ENCODE results near the gene HLA-C.
"Not testable (repeated sequence)": the region's sequence is repeated elsewhere in the genome, so short reads cannot be mapped to it uniquely, and the experiment has no call there.

HLA-C gene

GRCh38 chr6:31268836-31269235 is 3.1 kb downstream of the HLA-C start:
- no peak for DNase-seq

- DNase-seq = no peak
These were observed 3.5 kb downstream of the HLA-C start for GRCh38 chr6:31268369-31268765.

- no peak for DNase-seq
These were observed 4.1 kb downstream of the HLA-C start for GRCh38 chr6:31267651-31268368.

- no peak for DNase-seq
These were observed 5.1 kb downstream of the HLA-C start for GRCh38 chr6:31266567-31267360.

- no peak for DNase-seq
These were observed 6.0 kb downstream of the HLA-C start for GRCh38 chr6:31265926-31266325.

GRCh38 chr6:31263346-31263933 is 8.5 kb downstream of the HLA-C start:
- not testable (repeated sequence) for DNase-seq

GRCh38 chr6:31259995-31260394 is 11.9 kb downstream of the HLA-C start:
- DNase-seq = not testable (repeated sequence)

GRCh38 chr6:31252625-31253024 is 19.3 kb downstream of the HLA-C start:
- no peak for DNase-seq

- no peak for DNase-seq
These were observed 20.6 kb downstream of the HLA-C start for GRCh38 chr6:31251261-31251660.

GRCh38 chr6:31249184-31249583 is 22.7 kb downstream of the HLA-C start:
- no peak for DNase-seq

- no peak for DNase-seq
These were observed 24.1 kb downstream of the HLA-C start for GRCh38 chr6:31247813-31248212.

GRCh38 chr6:31246051-31246521 is 25.8 kb downstream of the HLA-C start:
- no peak for DNase-seq

- DNase-seq = no peak
These were observed 28.4 kb downstream of the HLA-C start for GRCh38 chr6:31243508-31243907.

- no peak for DNase-seq
These were observed 32.0 kb downstream of the HLA-C start for GRCh38 chr6:31239854-31240253.

GRCh38 chr6:31234101-31234500 is 37.8 kb downstream of the HLA-C start:
- not testable (repeated sequence) for DNase-seq

- no peak for DNase-seq
These were observed 43.4 kb downstream of the HLA-C start for GRCh38 chr6:31228476-31228875.

GRCh38 chr6:31227143-31227542 is 44.7 kb downstream of the HLA-C start:
- no peak for DNase-seq

- no peak for DNase-seq
These were observed 46.2 kb downstream of the HLA-C start for GRCh38 chr6:31225735-31226134.

GRCh38 chr6:31222496-31222895 is 49.4 kb downstream of the HLA-C start:
- no peak for DNase-seq

All from stimulated activated CD4-positive, alpha-beta T cell treated with anti-CD3 and anti-CD28 coated beads, Interleukin-12 subunit alpha, Interleukin-12 subunit beta, amount 100 ng/mL, for 4 hours (primary cell).